Panc1 (cell line): ENCODE data around the gene GPR15LG. TPM values are rescaled to one million over a fixed set of nuclear protein-coding genes. Genes with fewer than 3 reads are reported as not detected.

Source experiments
- ATAC-seq: fragments of 200-7000 bp; cut with Tn5 transposase; 2 replicates; pipeline ENCODE4 v1.9.1; 2020; ENCODE audit warnings: mild to moderate bottlenecking, moderate library complexity
- BruUV-seq: library from RNA; stranded (reverse); fragments of 400-500 nt; replicated peaks from 2 replicates; lab custom pipeline; 2021; lab: Mats Ljungman, UMichigan
- CTCF ChIA-PET: fragments of 300-600 bp; sonication (Branson Sonifier 250); formaldehyde crosslinking; loops from one replicate; lab custom pipeline; 2022; ENCODE audit warnings: antibody characterized with exemption; lab: Charles Lee
- POLR2A ChIA-PET: fragments of 300-600 bp; sonication (Branson Sonifier 250); formaldehyde crosslinking; loops from one replicate; lab custom pipeline; 2022; ENCODE audit warnings: antibody characterized with exemption; lab: Charles Lee
- DNase-seq: peaks from one replicate; pipeline ENCODE4 v3.0.0-alpha.2; 2010; ENCODE audit warnings: low read depth, low spot score
- H3K27ac ChIP-seq: 2 replicates; pipeline ENCODE4 v1.5.1; 2011; ENCODE audit warnings: mild to moderate bottlenecking, low read length, inconsistent platforms
- H3K27me3 ChIP-seq: fragments of 200-500 bp; sonication (Bioruptor generic); 2 replicates; pipeline ENCODE4 v1.6.0; 2014; ENCODE audit warnings: low read length, inconsistent platforms; ENCODE audit not compliant: control insufficient read depth, insufficient read depth
- H3K36me3 ChIP-seq: fragments of 200-500 bp; sonication (Bioruptor generic); 2 replicates; pipeline ENCODE4 v1.5.1; 2014; ENCODE audit warnings: inconsistent platforms, mild to moderate bottlenecking, low read length, moderate library complexity; ENCODE audit not compliant: control insufficient read depth, insufficient read depth
- H3K4me1 ChIP-seq: 2 replicates; pipeline ENCODE4 v1.5.1; 2011; ENCODE audit warnings: inconsistent platforms, mild to moderate bottlenecking, low read length, moderate library complexity; ENCODE audit not compliant: control insufficient read depth, insufficient read depth
- H3K4me3 ChIP-seq, 2 experiments: 2 replicates each; pipeline ENCODE4 v1.5.1; 2011 to 2012; ENCODE audit warnings: low read depth in 2 of 2, low read length in 2 of 2, mild to moderate bottlenecking in 2 of 2, inconsistent platforms in 1 of 2, moderate library complexity in 1 of 2
- H3K9me3 ChIP-seq: fragments of 200-500 bp; sonication (Bioruptor generic); 2 replicates; pipeline ENCODE4 v1.5.1; 2014; ENCODE audit warnings: low read depth, mild to moderate bottlenecking, inconsistent platforms, low read length, moderate library complexity; ENCODE audit not compliant: control insufficient read depth, insufficient read depth
- POLR2AphosphoS5 ChIP-seq: IDR thresholded peaks from 2 replicates; pipeline ENCODE4 v1.6.1; 2012; ENCODE audit warnings: mild to moderate bottlenecking, low read depth, low read length, moderate library complexity
- SIN3A ChIP-seq: IDR thresholded peaks from 2 replicates; pipeline ENCODE4 v1.6.1; 2012; ENCODE audit warnings: low read depth, mild to moderate bottlenecking, low read length, moderate library complexity, borderline replicate concordance; ENCODE audit not compliant: insufficient read depth
- TCF7L2 ChIP-seq: IDR thresholded peaks from 2 replicates; pipeline ENCODE4 v1.6.1; 2011; ENCODE audit warnings: mild to moderate bottlenecking, low read depth, low read length, inconsistent platforms
- in situ Hi-C: cut with HindIII; loops from 2 replicates; pipeline ENCODE4 v1.10.0; 2016; ENCODE audit warnings: low sequenced_read_pairs, low pct_unique_long_range_greater_than_20kb
- intact Hi-C: fragments of 100-400 bp; cut with micrococcal nuclease; formaldehyde crosslinking; loops from one replicate; pipeline ENCODE4 v1.10.0; 2022; ENCODE audit not compliant: unreplicated experiment
- total RNA-seq: library from RNA; stranded (reverse); gene quantifications from one replicate; pipeline ENCODE4 v1.2.1, GENCODE V29; 2021; ENCODE audit not compliant: unreplicated experiment
- TF ChIP-seq, protein P1 (sequence below): fragments of 450-650 bp; IDR thresholded peaks from 2 replicates; pipeline ENCODE4 v1.5.1; 2017; ENCODE audit warnings: mild to moderate bottlenecking
- TF ChIP-seq, protein P2 (sequence below), 2 experiments: IDR thresholded peaks; 2 replicates each; pipeline ENCODE4 v1.6.1; 2011 to 2012; ENCODE audit warnings: low read depth in 2 of 2, control low read depth in 1 of 2, low read length in 1 of 2, mild to moderate bottlenecking in 1 of 2, moderate library complexity in 1 of 2; ENCODE audit not compliant: insufficient read depth in 1 of 2

The GPR15LG gene
- total RNA-seq, 1 experiment from 2014 or later, result 0.41 TPM

DNA sequence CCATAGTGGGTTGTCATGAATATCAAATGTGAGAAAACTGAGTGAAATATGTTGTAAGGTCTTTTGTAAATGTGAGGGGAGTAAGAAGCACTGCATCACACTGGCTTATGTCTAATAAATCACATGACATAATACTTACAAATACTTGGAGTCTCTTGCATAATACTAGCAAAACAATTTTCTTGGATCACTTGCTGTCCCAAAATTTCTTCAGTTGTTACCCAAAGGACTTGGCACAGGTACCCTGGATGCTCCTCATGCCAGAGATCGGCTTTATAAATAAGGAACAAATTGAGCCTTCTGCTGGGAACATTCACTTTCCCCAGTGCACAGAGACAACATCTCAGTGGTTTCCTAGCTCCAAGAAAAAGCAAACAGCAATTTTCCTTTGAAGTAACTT, 56.8 kb downstream of the GPR15LG start:
- CTCF ChIA-PET, result no interaction called here
- no TSS peak for BruUV-seq
- no peaks in the 10 kb centered on the region for H3K4me1 ChIP-seq

DNA sequence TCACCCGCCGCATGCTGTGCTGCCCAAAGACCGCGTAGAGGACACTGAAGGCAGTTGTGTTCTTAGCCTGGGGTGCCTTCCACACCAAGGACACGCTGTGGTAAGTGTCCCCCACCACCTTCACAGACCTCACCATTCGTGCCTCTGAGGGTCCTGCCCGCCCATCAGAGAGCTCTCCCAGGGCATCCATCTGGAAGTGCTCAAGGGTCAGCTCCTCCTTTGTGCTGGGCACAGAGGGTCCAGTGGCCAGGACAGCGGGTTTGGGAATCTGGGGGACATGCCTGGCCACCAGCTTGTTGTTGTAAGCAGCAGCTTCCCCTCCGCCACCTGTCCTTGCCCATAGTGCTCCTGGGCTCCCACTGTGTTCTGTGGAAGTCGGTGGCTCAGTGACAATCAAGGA, 58.8 kb downstream of the GPR15LG start:
- BruUV-seq, result no TSS peak
- intact Hi-C loops, result no loop called here
- CTCF ChIA-PET, result no interaction called here

More for the DNA sequence above, 56.8 kb downstream of the GPR15LG start:
- Histone ChIP-seq H3K9me3 (no peaks in the 10 kb centered on the region), H3K36me3 (no peaks in the 10 kb centered on the region; the same call in 1 of the 2 replicates), H3K27ac (no peak overlapping the region), H3K27me3 (peaks cover 8% of the 10 kb centered on the region; the same call in 1 of the 2 replicates), H3K4me3 (no peak overlapping the region)
- intact Hi-C loops (no loop called here), in situ Hi-C loops (no loop called here)
- POLR2A ChIA-PET, result no interaction called here
- no peak for ATAC-seq
- no peak for DNase-seq
- TF ChIP-seq, protein P1, sequence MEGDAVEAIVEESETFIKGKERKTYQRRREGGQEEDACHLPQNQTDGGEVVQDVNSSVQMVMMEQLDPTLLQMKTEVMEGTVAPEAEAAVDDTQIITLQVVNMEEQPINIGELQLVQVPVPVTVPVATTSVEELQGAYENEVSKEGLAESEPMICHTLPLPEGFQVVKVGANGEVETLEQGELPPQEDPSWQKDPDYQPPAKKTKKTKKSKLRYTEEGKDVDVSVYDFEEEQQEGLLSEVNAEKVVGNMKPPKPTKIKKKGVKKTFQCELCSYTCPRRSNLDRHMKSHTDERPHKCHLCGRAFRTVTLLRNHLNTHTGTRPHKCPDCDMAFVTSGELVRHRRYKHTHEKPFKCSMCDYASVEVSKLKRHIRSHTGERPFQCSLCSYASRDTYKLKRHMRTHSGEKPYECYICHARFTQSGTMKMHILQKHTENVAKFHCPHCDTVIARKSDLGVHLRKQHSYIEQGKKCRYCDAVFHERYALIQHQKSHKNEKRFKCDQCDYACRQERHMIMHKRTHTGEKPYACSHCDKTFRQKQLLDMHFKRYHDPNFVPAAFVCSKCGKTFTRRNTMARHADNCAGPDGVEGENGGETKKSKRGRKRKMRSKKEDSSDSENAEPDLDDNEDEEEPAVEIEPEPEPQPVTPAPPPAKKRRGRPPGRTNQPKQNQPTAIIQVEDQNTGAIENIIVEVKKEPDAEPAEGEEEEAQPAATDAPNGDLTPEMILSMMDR, result no peak
- TF ChIP-seq TCF7L2 (no peak), POLR2AphosphoS5 (no peak), SIN3A (no peak)
- TF ChIP-seq, protein P2, sequence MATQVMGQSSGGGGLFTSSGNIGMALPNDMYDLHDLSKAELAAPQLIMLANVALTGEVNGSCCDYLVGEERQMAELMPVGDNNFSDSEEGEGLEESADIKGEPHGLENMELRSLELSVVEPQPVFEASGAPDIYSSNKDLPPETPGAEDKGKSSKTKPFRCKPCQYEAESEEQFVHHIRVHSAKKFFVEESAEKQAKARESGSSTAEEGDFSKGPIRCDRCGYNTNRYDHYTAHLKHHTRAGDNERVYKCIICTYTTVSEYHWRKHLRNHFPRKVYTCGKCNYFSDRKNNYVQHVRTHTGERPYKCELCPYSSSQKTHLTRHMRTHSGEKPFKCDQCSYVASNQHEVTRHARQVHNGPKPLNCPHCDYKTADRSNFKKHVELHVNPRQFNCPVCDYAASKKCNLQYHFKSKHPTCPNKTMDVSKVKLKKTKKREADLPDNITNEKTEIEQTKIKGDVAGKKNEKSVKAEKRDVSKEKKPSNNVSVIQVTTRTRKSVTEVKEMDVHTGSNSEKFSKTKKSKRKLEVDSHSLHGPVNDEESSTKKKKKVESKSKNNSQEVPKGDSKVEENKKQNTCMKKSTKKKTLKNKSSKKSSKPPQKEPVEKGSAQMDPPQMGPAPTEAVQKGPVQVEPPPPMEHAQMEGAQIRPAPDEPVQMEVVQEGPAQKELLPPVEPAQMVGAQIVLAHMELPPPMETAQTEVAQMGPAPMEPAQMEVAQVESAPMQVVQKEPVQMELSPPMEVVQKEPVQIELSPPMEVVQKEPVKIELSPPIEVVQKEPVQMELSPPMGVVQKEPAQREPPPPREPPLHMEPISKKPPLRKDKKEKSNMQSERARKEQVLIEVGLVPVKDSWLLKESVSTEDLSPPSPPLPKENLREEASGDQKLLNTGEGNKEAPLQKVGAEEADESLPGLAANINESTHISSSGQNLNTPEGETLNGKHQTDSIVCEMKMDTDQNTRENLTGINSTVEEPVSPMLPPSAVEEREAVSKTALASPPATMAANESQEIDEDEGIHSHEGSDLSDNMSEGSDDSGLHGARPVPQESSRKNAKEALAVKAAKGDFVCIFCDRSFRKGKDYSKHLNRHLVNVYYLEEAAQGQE (IDR thresholded peaks at IDR 0.05; ENCODE audit: insufficient read depth in 1 of 2, low read depth in 2 of 2, low read length in 1 of 2), result no peak

DNA sequence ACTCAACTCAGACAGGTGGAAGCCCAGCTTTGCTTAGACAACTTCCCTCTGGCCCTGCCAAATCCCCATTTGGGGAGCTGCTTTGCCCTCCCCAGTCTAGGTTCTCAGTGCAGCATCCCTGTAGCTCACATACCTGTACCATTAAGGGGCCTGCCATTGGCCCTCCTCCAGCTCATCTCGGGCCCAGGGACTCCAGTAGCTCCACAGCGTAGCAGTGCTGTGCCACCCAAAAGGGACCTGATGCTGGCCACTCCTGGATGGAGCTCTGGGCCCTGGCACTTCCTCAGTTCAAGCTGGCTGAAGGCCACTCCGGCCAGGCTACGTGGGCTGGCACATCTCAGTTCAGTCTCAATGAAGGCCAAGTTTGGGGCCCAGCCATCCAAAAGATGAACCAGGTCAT, 60.3 kb downstream of the GPR15LG start:
- Histone ChIP-seq H3K4me3 (no peak overlapping the region), H3K9me3 (no peaks in the 10 kb centered on the region), H3K27ac (no peak overlapping the region), H3K36me3 (no peaks in the 10 kb centered on the region), H3K27me3 (peaks cover 8% of the 10 kb centered on the region; the same call in 1 of the 2 replicates), H3K4me1 (no peaks in the 10 kb centered on the region)
- TF ChIP-seq POLR2AphosphoS5 (no peak), TCF7L2 (no peak), SIN3A (no peak)
- TF ChIP-seq, protein P2 (IDR thresholded peaks at IDR 0.05; ENCODE audit: insufficient read depth in 1 of 2, low read depth in 2 of 2, low read length in 1 of 2), result no peak
- TF ChIP-seq, protein P1, result no peak
- CTCF ChIA-PET, result interaction anchor here (0.6 kb wide), 1 partner anchor 23 kb away, joined by 3 read pairs; no protein-coding TSS in a partner anchor
- intact Hi-C loops (no loop called here), in situ Hi-C loops (no loop called here)
- BruUV-seq, result no TSS peak
- no peak for ATAC-seq
- DNase-seq, result no peak
- POLR2A ChIA-PET, result interaction anchor here (0.6 kb wide), 1 partner anchor 232 kb away, joined by 5 read pairs; no protein-coding TSS in a partner anchor

More for the DNA sequence above, 58.8 kb downstream of the GPR15LG start:
- Histone ChIP-seq H3K4me1 (no peaks in the 10 kb centered on the region), H3K4me3 (no peak overlapping the region), H3K9me3 (no peaks in the 10 kb centered on the region), H3K27ac (no peak overlapping the region), H3K27me3 (peaks cover 10% of the 10 kb centered on the region; the same call in 1 of the 2 replicates), H3K36me3 (no peaks in the 10 kb centered on the region)
- POLR2A ChIA-PET, result no interaction called here
- TF ChIP-seq TCF7L2, result no peak
- DNase-seq, result no peak
- in situ Hi-C loops, result no loop called here
- 0 out of 2 replicates have a peak, but pooled peaks have one; percentile 26 for ATAC-seq
